ENCODE results near the gene DCX. TPM values are rescaled to one million over a fixed set of nuclear protein-coding genes. Genes with fewer than 3 reads are reported as not detected.
"Not testable (repeated sequence)": the region's sequence is repeated elsewhere in the genome, so short reads cannot be mapped to it uniquely, and the experiment has no call there.

DCX gene
- total RNA-seq, 5 donors from 2014 or later (not counting 1 experiment from before 2014, with no cell fraction given): not detected

DNA sequence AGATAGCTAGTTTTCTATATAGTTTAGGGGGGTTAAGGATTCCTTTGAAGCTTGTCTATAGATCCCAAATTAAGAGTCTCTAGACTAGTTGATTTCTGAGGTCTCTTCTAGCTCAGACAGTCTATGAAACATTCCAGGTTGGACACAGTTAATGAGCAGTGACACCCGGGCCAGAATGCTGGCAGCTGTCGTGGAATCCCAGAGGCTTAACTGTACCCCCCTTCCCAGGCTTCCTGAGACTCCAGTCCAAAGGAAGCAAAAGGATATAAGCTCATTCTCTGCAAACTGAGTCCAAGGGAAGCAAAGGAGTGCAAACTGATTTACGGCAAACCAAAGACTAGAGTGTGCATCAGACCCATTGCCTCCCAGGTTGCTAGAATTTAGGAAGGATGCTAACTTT, 62.9 kb downstream of the DCX start:
- POLR2A ChIA-PET: no interaction called here
- no peak overlapping the region for H3K27ac ChIP-seq (ENCODE audit: low read length)
- H3K27me3 Mint-ChIP-seq: peaks cover 0 to 25% of the 10 kb centered on the region in 2 donors
- ATAC-seq (replicated peaks in 1 of 4) (no peak), DNase-seq (no peak)
- H3K27me3 ChIP-seq (replicated peaks in 1 of 2; ENCODE audit: control insufficient read depth in 2 of 2, extremely low read depth in 1 of 2, insufficient read depth in 2 of 2, low read length in 1 of 2): no peaks in the 10 kb centered on the region
- WGBS (ENCODE audit: insufficient coverage): 60% methylated on average over 1 of the region's 3 CpGs
- no peaks in the 10 kb centered on the region for H3K4me1 ChIP-seq (ENCODE audit: control insufficient read depth in 1 of 2, extremely low read depth in 1 of 2, insufficient read depth in 2 of 2, low read length in 2 of 2)
- H3K4me1 Mint-ChIP-seq: no peaks in the 10 kb centered on the region
- H3K4me3 ChIP-seq (ENCODE audit: control insufficient read depth in 1 of 2, extremely low read depth in 1 of 2, low read length in 1 of 2): no peak overlapping the region
- H3K27ac Mint-ChIP-seq: no peak overlapping the region
- no peaks in the 10 kb centered on the region for H3K36me3 ChIP-seq (ENCODE audit: control insufficient read depth in 2 of 2, extremely low read depth in 1 of 2, insufficient read depth in 1 of 2, low read length in 1 of 2)
- no peaks in the 10 kb centered on the region for H3K9me3 ChIP-seq
- H3K36me3 Mint-ChIP-seq: no peaks in the 10 kb centered on the region
- H3K4me3 Mint-ChIP-seq: no peak overlapping the region
- CTCF ChIA-PET: no interaction called here
- peaks cover 0 to 4% (median 2%) of the 10 kb centered on the region in 3 donors for H3K9me3 Mint-ChIP-seq

DNA sequence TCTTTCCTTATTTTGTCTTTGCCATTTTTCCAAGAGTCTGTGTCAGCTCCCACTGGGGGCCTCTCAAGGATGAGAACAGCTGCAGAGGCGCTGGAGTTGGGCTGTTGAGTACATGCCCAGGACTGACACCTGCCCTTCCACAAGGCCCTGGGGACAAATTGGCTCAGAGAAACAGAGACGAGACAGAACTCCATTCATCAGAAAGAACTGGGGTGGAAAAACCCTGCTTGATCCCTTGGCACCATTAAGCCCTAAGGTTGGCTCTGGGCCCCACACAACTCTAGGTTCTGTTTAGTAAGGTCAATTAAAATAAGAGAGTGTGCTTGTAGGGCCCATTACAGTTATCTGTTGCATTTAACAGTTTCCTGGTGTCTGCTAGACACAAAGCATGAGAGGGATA, 63.6 kb downstream of the DCX start:
- DNase-seq (no peak), ATAC-seq (replicated peaks in 1 of 4) (no peak)
- Mint-ChIP-seq H3K36me3 (no peaks in the 10 kb centered on the region), H3K27ac (no peak overlapping the region), H3K4me3 (no peak overlapping the region), H3K4me1 (no peaks in the 10 kb centered on the region), H3K9me3 (peaks cover 0 to 4% (median 2%) of the 10 kb centered on the region in 3 donors), H3K27me3 (peaks cover 0 to 25% of the 10 kb centered on the region in 2 donors)
- 17% methylated on average over 1 of the region's 2 CpGs for WGBS (ENCODE audit: insufficient coverage)
- Histone ChIP-seq H3K4me1 (ENCODE audit: control insufficient read depth in 1 of 2, extremely low read depth in 1 of 2, insufficient read depth in 2 of 2, low read length in 2 of 2) (no peaks in the 10 kb centered on the region), H3K27ac (ENCODE audit: low read length) (no peak overlapping the region), H3K27me3 (replicated peaks in 1 of 2; ENCODE audit: control insufficient read depth in 2 of 2, extremely low read depth in 1 of 2, insufficient read depth in 2 of 2, low read length in 1 of 2) (no peaks in the 10 kb centered on the region), H3K36me3 (ENCODE audit: control insufficient read depth in 2 of 2, extremely low read depth in 1 of 2, insufficient read depth in 1 of 2, low read length in 1 of 2) (no peaks in the 10 kb centered on the region), H3K4me3 (ENCODE audit: control insufficient read depth in 1 of 2, extremely low read depth in 1 of 2, low read length in 1 of 2) (no peak overlapping the region), H3K9me3 (no peaks in the 10 kb centered on the region)
- POLR2A ChIA-PET: no interaction called here
- CTCF ChIA-PET: no interaction called here

DNA sequence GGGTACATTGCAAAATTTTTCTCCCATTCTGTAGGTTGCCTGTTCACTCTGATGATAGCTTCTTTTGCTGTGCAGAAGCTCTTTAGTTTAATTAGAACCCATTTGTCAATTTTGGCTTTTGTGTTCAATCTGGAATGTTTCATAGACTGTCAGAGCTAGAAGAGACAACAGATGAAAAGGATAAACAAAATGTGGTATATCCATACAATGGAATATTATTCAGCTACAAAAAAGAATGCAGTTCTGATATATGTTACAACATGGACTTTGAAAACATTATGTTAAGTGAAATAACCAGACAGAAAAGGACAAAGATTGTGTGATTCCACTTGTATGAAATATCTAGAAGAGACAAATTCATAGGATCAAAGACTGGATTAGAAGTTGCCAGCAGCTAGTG, 65.8 kb downstream of the DCX start:
- ATAC-seq (replicated peaks in 1 of 4); H3K27ac Mint-ChIP-seq; POLR2A ChIA-PET; H3K36me3 ChIP-seq (ENCODE audit: control insufficient read depth in 2 of 2, extremely low read depth in 1 of 2, insufficient read depth in 1 of 2, low read length in 1 of 2); H3K27ac ChIP-seq (ENCODE audit: low read length); H3K4me1 ChIP-seq (ENCODE audit: control insufficient read depth in 1 of 2, extremely low read depth in 1 of 2, insufficient read depth in 2 of 2, low read length in 2 of 2); CTCF ChIA-PET; H3K36me3 Mint-ChIP-seq; H3K4me1 Mint-ChIP-seq; H3K9me3 Mint-ChIP-seq; DNase-seq; H3K27me3 ChIP-seq (replicated peaks in 1 of 2; ENCODE audit: control insufficient read depth in 2 of 2, extremely low read depth in 1 of 2, insufficient read depth in 2 of 2, low read length in 1 of 2); H3K9me3 ChIP-seq; H3K4me3 ChIP-seq (ENCODE audit: control insufficient read depth in 1 of 2, extremely low read depth in 1 of 2, low read length in 1 of 2); H3K4me3 Mint-ChIP-seq: not testable (repeated sequence)
- H3K27me3 Mint-ChIP-seq: peaks cover 0 to 26% of the 10 kb centered on the region in 2 donors

DNA sequence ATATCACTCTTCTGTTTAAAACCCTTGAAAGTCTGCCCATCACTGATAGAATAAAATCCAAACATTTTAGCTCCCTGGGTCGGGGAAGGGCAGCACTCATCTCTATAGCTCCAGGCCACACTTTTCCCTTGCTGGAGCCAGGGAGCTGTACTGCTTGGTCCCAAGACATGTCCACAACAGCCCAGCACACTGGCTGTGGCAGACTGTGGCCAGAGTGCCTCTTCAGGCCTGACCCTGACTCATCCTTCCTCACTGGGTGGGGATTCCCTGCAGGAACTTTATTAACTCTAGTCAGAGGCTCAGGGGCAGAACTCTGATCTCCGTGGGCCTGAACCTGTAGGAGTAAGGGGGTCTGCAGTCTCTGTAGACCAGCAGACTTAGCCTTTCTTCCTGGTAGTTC, 71.9 kb downstream of the DCX start:
- ChIA-PET POLR2A (no interaction called here), CTCF (no interaction called here)
- no peak for ATAC-seq (replicated peaks in 1 of 4)
- Mint-ChIP-seq H3K4me1 (no peaks in the 10 kb centered on the region), H3K27ac (no peak overlapping the region), H3K4me3 (no peak overlapping the region), H3K9me3 (no peaks in the 10 kb centered on the region), H3K36me3 (no peaks in the 10 kb centered on the region), H3K27me3 (peaks cover 2 to 35% of the 10 kb centered on the region in 2 donors)
- no peaks in the 10 kb centered on the region for H3K27me3 ChIP-seq (replicated peaks in 1 of 2; ENCODE audit: control insufficient read depth in 2 of 2, extremely low read depth in 1 of 2, insufficient read depth in 2 of 2, low read length in 1 of 2)
- no peak for DNase-seq
- H3K4me1 ChIP-seq (ENCODE audit: control insufficient read depth in 1 of 2, extremely low read depth in 1 of 2, insufficient read depth in 2 of 2, low read length in 2 of 2): no peaks in the 10 kb centered on the region
- H3K36me3 ChIP-seq (ENCODE audit: control insufficient read depth in 2 of 2, extremely low read depth in 1 of 2, insufficient read depth in 1 of 2, low read length in 1 of 2): no peaks in the 10 kb centered on the region
- no peak overlapping the region for H3K27ac ChIP-seq (ENCODE audit: low read length)
- 60% methylated on average over 1 of the region's 2 CpGs for WGBS (ENCODE audit: insufficient coverage)
- no peak overlapping the region for H3K4me3 ChIP-seq (ENCODE audit: control insufficient read depth in 1 of 2, extremely low read depth in 1 of 2, low read length in 1 of 2)
- H3K9me3 ChIP-seq: no peaks in the 10 kb centered on the region

DNA sequence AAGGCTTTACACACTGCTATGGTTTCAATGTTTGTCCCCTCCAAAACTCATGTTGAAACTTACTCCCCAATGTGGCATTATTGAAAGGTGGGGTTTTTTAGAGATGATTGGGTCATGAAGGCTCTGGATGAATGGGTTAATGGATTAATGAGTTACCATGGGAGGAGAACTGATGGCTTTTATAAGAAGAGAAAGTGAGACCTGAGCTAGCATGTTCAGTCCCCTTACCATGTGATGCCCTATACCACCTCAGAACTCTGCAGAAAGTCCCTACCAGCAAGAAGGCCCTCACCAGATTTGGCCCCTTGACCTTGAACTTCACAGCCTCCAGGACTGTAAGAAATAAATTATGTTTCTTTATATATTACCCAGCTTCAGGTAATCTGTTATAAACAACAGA, 72.8 kb downstream of the DCX start:
- Mint-ChIP-seq H3K27me3 (peaks cover 2 to 37% of the 10 kb centered on the region in 2 donors), H3K4me1 (no peaks in the 10 kb centered on the region), H3K4me3 (no peak overlapping the region), H3K27ac (no peak overlapping the region), H3K36me3 (no peaks in the 10 kb centered on the region), H3K9me3 (no peaks in the 10 kb centered on the region)
- no peaks in the 10 kb centered on the region for H3K36me3 ChIP-seq (ENCODE audit: control insufficient read depth in 2 of 2, extremely low read depth in 1 of 2, insufficient read depth in 1 of 2, low read length in 1 of 2)
- no peaks in the 10 kb centered on the region for H3K27me3 ChIP-seq (replicated peaks in 1 of 2; ENCODE audit: control insufficient read depth in 2 of 2, extremely low read depth in 1 of 2, insufficient read depth in 2 of 2, low read length in 1 of 2)
- ATAC-seq (replicated peaks in 1 of 4) (no peak), DNase-seq (no peak)
- no peaks in the 10 kb centered on the region for H3K9me3 ChIP-seq
- ChIA-PET POLR2A (no interaction called here), CTCF (no interaction called here)
- H3K27ac ChIP-seq (ENCODE audit: low read length): no peak overlapping the region
- H3K4me3 ChIP-seq (ENCODE audit: control insufficient read depth in 1 of 2, extremely low read depth in 1 of 2, low read length in 1 of 2): no peak overlapping the region
- H3K4me1 ChIP-seq (ENCODE audit: control insufficient read depth in 1 of 2, extremely low read depth in 1 of 2, insufficient read depth in 2 of 2, low read length in 2 of 2): no peaks in the 10 kb centered on the region

DNA sequence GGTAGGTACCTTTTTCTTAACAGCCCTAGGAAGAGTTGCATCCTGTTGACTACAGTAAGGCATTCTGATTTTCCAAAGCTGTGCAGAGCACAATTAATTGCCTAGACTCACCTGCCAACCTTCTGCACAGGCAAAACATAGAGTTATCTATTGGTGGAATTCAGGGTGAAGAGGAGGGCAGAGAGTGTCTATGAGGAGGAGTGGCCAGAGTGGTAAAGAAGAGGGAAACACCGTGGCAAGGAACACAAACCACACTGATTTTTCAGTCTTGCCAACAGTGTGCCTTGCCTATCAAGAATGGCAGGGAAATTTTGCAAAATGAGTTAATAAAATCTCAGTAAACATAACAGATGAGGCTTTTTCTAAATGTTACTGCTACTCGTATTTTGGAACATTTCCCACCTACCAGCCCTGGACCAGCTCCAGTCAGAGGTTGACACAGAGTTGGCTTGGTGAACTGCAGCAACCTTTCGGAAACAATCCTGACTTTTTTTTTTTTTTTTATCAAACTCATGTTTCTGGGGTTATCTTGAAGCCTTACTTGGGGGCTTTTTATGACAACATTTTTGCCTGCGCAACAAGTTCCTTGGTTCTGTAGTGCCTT, 73.8 kb downstream of the DCX start:
- no peaks in the 10 kb centered on the region for H3K9me3 Mint-ChIP-seq
- no peak for DNase-seq

DNA sequence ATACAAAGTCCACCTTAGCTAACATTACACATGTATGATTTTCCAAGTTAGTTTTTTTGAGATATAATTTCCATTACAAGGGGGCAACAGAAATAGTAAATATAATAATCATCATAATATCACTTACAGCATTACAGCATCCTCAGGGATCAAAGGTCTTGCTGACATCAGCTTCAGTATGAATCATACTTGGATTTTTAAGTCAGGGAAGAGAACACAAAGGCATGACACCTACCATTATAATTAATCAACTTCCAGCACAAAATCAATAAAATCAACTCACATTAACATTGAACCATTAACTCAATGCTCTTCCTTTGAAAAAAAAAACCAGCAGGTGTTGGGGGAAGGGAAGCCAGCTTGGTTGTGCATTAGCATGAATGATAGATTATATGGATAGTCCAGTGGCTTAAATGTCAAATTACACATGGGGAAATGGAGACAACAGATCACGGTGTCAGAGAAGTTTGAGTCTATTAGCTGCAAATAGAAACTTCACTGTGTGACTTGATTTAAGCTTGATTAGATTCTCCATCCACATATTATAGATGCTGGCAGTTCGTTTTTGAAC, 74.8 kb downstream of the DCX start:
- no peaks in the 10 kb centered on the region for H3K9me3 ChIP-seq
- Mint-ChIP-seq H3K36me3 (no peaks in the 10 kb centered on the region), H3K27ac (no peak overlapping the region), H3K27me3 (peaks cover 2 to 37% of the 10 kb centered on the region in 2 donors), H3K4me3 (no peak overlapping the region), H3K9me3 (no peaks in the 10 kb centered on the region), H3K4me1 (no peaks in the 10 kb centered on the region)
- ChIA-PET POLR2A (no interaction called here), CTCF (no interaction called here)
- H3K4me3 ChIP-seq (ENCODE audit: control insufficient read depth in 1 of 2, extremely low read depth in 1 of 2, low read length in 1 of 2): no peak overlapping the region
- DNase-seq: no peak
- no peak for ATAC-seq (replicated peaks in 1 of 4)
- no peak overlapping the region for H3K27ac ChIP-seq (ENCODE audit: low read length)
- no peaks in the 10 kb centered on the region for H3K4me1 ChIP-seq (ENCODE audit: control insufficient read depth in 1 of 2, extremely low read depth in 1 of 2, insufficient read depth in 2 of 2, low read length in 2 of 2)
- no peaks in the 10 kb centered on the region for H3K36me3 ChIP-seq (ENCODE audit: control insufficient read depth in 2 of 2, extremely low read depth in 1 of 2, insufficient read depth in 1 of 2, low read length in 1 of 2)
- WGBS (ENCODE audit: insufficient coverage): no CpG with 5 or more reads among the region's 2 CpGs
- H3K27me3 ChIP-seq (replicated peaks in 1 of 2; ENCODE audit: control insufficient read depth in 2 of 2, extremely low read depth in 1 of 2, insufficient read depth in 2 of 2, low read length in 1 of 2): no peaks in the 10 kb centered on the region

More for the DNA sequence above, 73.8 kb downstream of the DCX start:
- Mint-ChIP-seq H3K27ac (no peak overlapping the region), H3K4me1 (no peaks in the 10 kb centered on the region), H3K4me3 (no peak overlapping the region), H3K27me3 (peaks cover 2 to 37% of the 10 kb centered on the region in 2 donors), H3K36me3 (no peaks in the 10 kb centered on the region)
- Histone ChIP-seq H3K27ac (ENCODE audit: low read length) (no peak overlapping the region), H3K4me3 (ENCODE audit: control insufficient read depth in 1 of 2, extremely low read depth in 1 of 2, low read length in 1 of 2) (no peak overlapping the region), H3K27me3 (replicated peaks in 1 of 2; ENCODE audit: control insufficient read depth in 2 of 2, extremely low read depth in 1 of 2, insufficient read depth in 2 of 2, low read length in 1 of 2) (no peaks in the 10 kb centered on the region), H3K9me3 (no peaks in the 10 kb centered on the region), H3K36me3 (ENCODE audit: control insufficient read depth in 2 of 2, extremely low read depth in 1 of 2, insufficient read depth in 1 of 2, low read length in 1 of 2) (no peaks in the 10 kb centered on the region), H3K4me1 (ENCODE audit: control insufficient read depth in 1 of 2, extremely low read depth in 1 of 2, insufficient read depth in 2 of 2, low read length in 2 of 2) (no peaks in the 10 kb centered on the region)
- POLR2A ChIA-PET: no interaction called here
- WGBS (ENCODE audit: insufficient coverage): no CpG with 5 or more reads among the region's 4 CpGs
- CTCF ChIA-PET: no interaction called here
- no peak for ATAC-seq (replicated peaks in 1 of 4)

All from T-cell (primary cell).